ENCODE data around the gene RCBTB1.

DNA sequence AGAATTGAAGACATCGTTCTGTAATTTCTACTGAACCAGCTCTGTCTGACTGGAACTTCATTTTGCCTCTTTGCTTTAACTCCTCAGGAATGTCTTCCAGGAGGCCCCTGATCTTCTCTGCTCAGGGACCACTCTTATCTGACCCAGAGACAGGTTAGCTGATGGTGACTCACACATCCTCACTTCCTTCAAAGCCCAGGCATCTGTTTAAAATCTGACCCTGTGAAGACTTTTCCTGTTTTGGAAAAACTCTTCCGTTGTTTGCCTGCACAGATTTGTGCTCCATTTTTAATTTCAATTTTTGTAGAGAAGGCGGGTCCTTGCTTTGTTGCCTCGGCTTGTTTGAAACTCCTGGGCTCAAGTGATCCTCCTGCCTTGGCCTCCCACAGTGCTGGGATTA lies 44.6 kb upstream of the RCBTB1 start:
- TF ChIP-seq CTCF (IDR thresholded peaks at IDR 0.05) (no peak), POLR2A (IDR thresholded peaks at IDR 0.05) (no peak)

All from thyroid gland (tissue), 4 donors.